HFFc6 (cell line): ENCODE measurements around the gene LRRC32. TPM values are rescaled to one million over a fixed set of nuclear protein-coding genes. Genes with fewer than 3 reads are reported as not detected.

Source experiments
- DNase-seq: peaks from one replicate; pipeline ENCODE4 v3.0.0-alpha.2; 2018
- H3K27ac Mint-ChIP-seq: 2 replicates; pipeline ENCODE4 v1.8.0; 2020; ENCODE audit warnings: mild to moderate bottlenecking, mixed read lengths
- H3K27me3 Mint-ChIP-seq: 2 replicates; pipeline ENCODE4 v1.8.0; 2021; ENCODE audit warnings: mild to moderate bottlenecking, moderate library complexity, mixed read lengths; ENCODE audit not compliant: insufficient read depth
- H3K36me3 Mint-ChIP-seq: 2 replicates; pipeline ENCODE4 v1.8.0; 2021; ENCODE audit warnings: low read depth, mixed read lengths
- H3K4me1 Mint-ChIP-seq: 2 replicates; pipeline ENCODE4 v1.8.0; 2020; ENCODE audit warnings: low read depth, mixed read lengths
- H3K4me3 Mint-ChIP-seq: 2 replicates; pipeline ENCODE4 v1.8.0; 2020; ENCODE audit warnings: mild to moderate bottlenecking, moderate library complexity, mixed read lengths
- H3K9me3 Mint-ChIP-seq: 2 replicates; pipeline ENCODE4 v1.8.0; 2020; ENCODE audit warnings: mild to moderate bottlenecking, mixed read lengths
- CTCF ChIP-seq: fragments of 200-600 bp; sonication (generic); IDR thresholded peaks from 2 replicates; pipeline ENCODE4 v1.5.0; 2021; ENCODE audit warnings: antibody characterized with exemption, mild to moderate bottlenecking
- total RNA-seq, 6 experiments: library from RNA; stranded (reverse); fragmentation: NEBNext Ultra II Directional; extraction: Animal tissue kit (Norgen Biotek cat#: 25700); gene quantifications; 2 replicates in 1 of 6; 3 replicates in 5 of 6; pipeline ENCODE4 v1.2.3, GENCODE V29; 2021

The LRRC32 gene
- total RNA-seq, 6 experiments from 2014 or later, result 0.57 to 1.3 (median 1.0) TPM

DNA sequence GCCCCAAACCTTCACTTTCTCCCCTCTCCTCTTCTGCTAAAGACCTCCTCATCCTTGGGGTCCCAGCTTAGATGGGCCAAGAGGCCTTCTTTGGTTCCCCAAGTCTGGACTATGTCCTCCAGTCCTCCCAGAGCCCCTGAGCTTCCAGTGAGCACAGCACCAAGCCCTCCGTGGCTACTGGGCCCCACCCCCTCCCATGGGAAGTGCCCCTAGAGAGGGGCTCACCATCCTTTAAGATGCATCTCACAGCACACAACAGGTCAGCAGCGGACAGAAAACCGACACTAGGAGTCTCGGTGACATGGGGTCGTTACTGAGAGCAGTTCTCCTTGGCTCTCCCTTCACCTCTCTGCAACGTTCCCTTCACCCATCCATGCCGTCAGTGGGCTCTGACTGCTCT, 2.7 kb downstream of the LRRC32 start:
- DNase-seq, result no peak
- no peak overlapping the region for H3K4me3 Mint-ChIP-seq
- no peak overlapping the region for H3K27ac Mint-ChIP-seq
- peaks cover 26% of the 10 kb centered on the region for H3K27me3 Mint-ChIP-seq
- TF ChIP-seq CTCF, result no peak
- peaks cover 10% of the 10 kb centered on the region for H3K4me1 Mint-ChIP-seq
- no peaks in the 10 kb centered on the region for H3K36me3 Mint-ChIP-seq
- H3K9me3 Mint-ChIP-seq, result no peaks in the 10 kb centered on the region

DNA sequence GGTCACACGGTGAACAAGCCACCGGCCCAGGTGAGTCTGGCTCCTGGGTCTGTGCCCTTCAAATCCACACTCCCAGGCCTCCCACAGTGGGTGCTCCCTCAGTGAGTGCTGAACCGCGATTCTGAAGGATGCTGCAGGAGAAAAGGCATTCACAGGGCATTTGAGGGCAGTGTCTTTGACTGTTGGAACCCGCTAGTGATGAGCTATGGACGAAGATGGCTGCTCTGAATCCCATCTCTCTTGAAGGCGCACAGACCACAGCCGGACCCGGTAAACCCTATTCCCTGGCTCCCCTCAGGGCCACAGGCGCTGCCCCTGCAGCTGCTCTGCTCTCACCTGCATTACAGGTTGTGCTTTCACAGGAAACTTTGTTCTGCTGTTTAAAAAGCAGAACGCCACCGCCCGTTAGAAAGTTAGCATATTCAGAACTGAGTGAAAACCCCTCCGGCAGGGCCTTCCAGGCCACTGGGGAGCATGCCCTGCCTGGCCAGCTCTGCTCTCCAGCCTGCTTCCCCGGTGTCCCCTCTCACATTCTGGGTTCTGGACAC, 3.2 kb downstream of the LRRC32 start:
- H3K27ac Mint-ChIP-seq, result no peak overlapping the region

GRCh38 chr11:76666830-76667229, 3.7 kb downstream of the LRRC32 start:
- DNase-seq, result no peak
- Mint-ChIP-seq H3K27ac (no peak overlapping the region), H3K4me1 (peaks cover 9% of the 10 kb centered on the region), H3K9me3 (no peaks in the 10 kb centered on the region), H3K4me3 (no peak overlapping the region), H3K27me3 (peaks cover 28% of the 10 kb centered on the region), H3K36me3 (no peaks in the 10 kb centered on the region)
- TF ChIP-seq CTCF, result no peak

More for the DNA sequence above, 3.2 kb downstream of the LRRC32 start:
- Mint-ChIP-seq H3K4me1 (peaks cover 9% of the 10 kb centered on the region), H3K9me3 (no peaks in the 10 kb centered on the region), H3K27me3 (peaks cover 27% of the 10 kb centered on the region), H3K4me3 (no peak overlapping the region), H3K36me3 (no peaks in the 10 kb centered on the region)
- no peak for DNase-seq
- no peak for TF ChIP-seq CTCF

DNA sequence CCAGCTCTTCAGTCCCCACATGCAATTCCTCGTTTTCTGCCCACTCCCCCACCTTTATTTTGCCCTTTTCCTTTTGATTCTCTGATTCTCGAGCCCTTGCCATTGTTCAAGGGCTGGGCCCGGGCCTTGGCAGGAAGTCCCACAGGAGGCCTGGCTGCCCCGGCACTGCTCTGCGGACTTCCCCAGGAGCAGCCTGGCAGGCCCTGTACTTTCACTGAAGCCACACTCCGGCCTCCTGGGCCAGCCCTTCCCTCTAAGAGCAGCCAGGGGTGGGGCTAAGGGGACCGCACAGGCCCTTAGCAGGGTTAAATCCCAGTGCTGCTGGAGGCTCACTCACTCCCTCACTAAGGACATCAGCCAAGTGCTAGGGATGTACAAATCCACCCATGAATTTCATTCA, 4.1 kb downstream of the LRRC32 start:
- H3K9me3 Mint-ChIP-seq, result no peaks in the 10 kb centered on the region
- no peak for DNase-seq
- TF ChIP-seq CTCF, result no peak
- H3K27ac Mint-ChIP-seq, result no peak overlapping the region
- H3K4me3 Mint-ChIP-seq, result no peak overlapping the region
- peaks cover 9% of the 10 kb centered on the region for H3K4me1 Mint-ChIP-seq
- H3K36me3 Mint-ChIP-seq, result no peaks in the 10 kb centered on the region
- peaks cover 28% of the 10 kb centered on the region for H3K27me3 Mint-ChIP-seq

GRCh38 chr11:76665921-76666351, 4.6 kb downstream of the LRRC32 start:
- TF ChIP-seq CTCF, result no peak
- Mint-ChIP-seq H3K9me3 (no peaks in the 10 kb centered on the region), H3K4me3 (no peak overlapping the region), H3K27ac (no peak overlapping the region), H3K27me3 (peaks cover 28% of the 10 kb centered on the region), H3K4me1 (peaks cover 9% of the 10 kb centered on the region), H3K36me3 (no peaks in the 10 kb centered on the region)
- DNase-seq, result no peak

DNA sequence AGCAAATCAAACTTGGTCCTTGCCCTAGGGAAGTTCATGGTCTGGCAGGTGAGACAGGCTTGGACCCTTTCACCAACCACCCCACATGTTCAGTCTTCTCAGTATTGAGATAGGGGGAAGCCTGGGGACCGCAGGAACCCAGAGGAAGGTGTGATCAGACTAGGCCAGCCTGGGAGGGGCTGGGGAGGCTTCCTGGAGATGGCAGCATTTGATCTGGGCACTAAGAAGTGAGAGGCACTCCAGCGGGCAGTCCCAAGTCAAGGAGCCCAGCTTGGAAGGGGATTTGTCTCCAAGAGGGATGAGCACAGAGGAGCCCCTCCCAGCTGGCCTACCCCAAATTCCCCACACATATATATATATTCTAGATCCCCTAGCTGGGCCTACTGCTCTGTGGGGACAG, 5.4 kb downstream of the LRRC32 start:
- Mint-ChIP-seq H3K4me1 (peaks cover 9% of the 10 kb centered on the region), H3K36me3 (no peaks in the 10 kb centered on the region), H3K27ac (no peak overlapping the region), H3K9me3 (no peaks in the 10 kb centered on the region), H3K27me3 (peaks cover 28% of the 10 kb centered on the region), H3K4me3 (no peak overlapping the region)
- no peak for DNase-seq
- TF ChIP-seq CTCF, result no peak
